Adrenal gland (tissue), 5 donors: ENCODE data around the gene CRYGC.

Source experiments
- CTCF ChIP-seq, 6 experiments: fragments of 450-650 bp in 4 of 6; fragments of 200-600 bp in 2 of 6; sonication (generic) in 1 of 6; IDR thresholded peaks; 1 replicate in 5 of 6; 2 replicates in 1 of 6; pipeline versions ENCODE4 v1.5.1 to v1.8.0; 2016 to 2021; ENCODE audit warnings: antibody characterized with exemption in 6 of 6, mild to moderate bottlenecking in 2 of 6, moderate library complexity in 1 of 6
- POLR2A ChIP-seq, 2 donors: fragments of 450-650 bp; IDR thresholded peaks; one replicate each; pipeline ENCODE4 v1.6.1; 2017; ENCODE audit warnings: antibody characterized with exemption in 2 of 2, mild to moderate bottlenecking in 2 of 2, moderate library complexity in 1 of 2
- donor health status: DM: no; HTN: no; CAD: no.

- no peak for TF ChIP-seq POLR2A (IDR thresholded peaks at IDR 0.05)
- no peak for TF ChIP-seq CTCF (IDR thresholded peaks at IDR 0.05)
Observed at GRCh38 chr2:208097801-208098200, 31.8 kb downstream of the CRYGC start.
